GM13976 (cell line): Measurements from ENCODE around the gene RMDN2.

Experiments used
- DNase-seq: peaks from one replicate; pipeline ENCODE4 v3.0.0; 2012; ENCODE audit warnings: low spot score
- in situ Hi-C: fragments of 300-500 bp; cut with MboI; formaldehyde crosslinking; loops from one replicate; pipeline ENCODE4 v1.12.0; 2022; ENCODE audit warnings: low sequenced_read_pairs, mixed read lengths, inconsistent platforms; ENCODE audit not compliant: unreplicated experiment
- TF ChIP-seq, protein P1 (sequence below): IDR thresholded peaks from 2 replicates; pipeline ENCODE4 v1.5.1; 2012; ENCODE audit warnings: borderline replicate concordance, mild to moderate bottlenecking; ENCODE audit not compliant: insufficient read depth; ENCODE audit errors: extremely low read depth, missing control alignments, control extremely low read depth

Gene RMDN2

GRCh38 chr2:37984176-37984575 is 59.1 kb downstream of the RMDN2 start:
- in situ Hi-C loops = loop anchor here (10.0 kb wide), 1 partner anchor 291 kb away; no protein-coding TSS in a partner anchor
- TF ChIP-seq, protein P1, sequence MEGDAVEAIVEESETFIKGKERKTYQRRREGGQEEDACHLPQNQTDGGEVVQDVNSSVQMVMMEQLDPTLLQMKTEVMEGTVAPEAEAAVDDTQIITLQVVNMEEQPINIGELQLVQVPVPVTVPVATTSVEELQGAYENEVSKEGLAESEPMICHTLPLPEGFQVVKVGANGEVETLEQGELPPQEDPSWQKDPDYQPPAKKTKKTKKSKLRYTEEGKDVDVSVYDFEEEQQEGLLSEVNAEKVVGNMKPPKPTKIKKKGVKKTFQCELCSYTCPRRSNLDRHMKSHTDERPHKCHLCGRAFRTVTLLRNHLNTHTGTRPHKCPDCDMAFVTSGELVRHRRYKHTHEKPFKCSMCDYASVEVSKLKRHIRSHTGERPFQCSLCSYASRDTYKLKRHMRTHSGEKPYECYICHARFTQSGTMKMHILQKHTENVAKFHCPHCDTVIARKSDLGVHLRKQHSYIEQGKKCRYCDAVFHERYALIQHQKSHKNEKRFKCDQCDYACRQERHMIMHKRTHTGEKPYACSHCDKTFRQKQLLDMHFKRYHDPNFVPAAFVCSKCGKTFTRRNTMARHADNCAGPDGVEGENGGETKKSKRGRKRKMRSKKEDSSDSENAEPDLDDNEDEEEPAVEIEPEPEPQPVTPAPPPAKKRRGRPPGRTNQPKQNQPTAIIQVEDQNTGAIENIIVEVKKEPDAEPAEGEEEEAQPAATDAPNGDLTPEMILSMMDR = no peak
- DNase-seq = no peak

DNA sequence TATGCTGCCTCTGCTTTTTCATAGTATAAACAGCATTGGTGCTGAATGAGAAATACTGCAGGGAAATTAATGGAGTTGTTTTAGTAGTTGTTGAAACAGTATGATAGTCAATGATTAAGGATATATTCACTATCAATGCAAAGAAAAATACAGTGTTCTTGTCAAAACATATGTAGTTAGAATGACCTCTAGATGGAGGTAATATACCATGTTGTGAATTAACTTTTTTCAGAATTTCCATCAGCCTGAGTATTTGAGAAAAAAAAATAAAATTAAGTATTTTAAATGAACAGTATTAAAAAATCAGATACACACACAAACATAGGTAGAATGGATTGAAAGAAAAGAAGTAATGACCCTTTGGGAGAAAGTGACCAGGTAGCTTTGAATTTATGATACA is 59.5 kb downstream of the RMDN2 start:
- in situ Hi-C loops = loop anchor here (10.0 kb wide), 1 partner anchor 290 kb away; no protein-coding TSS in a partner anchor
- TF ChIP-seq, protein P1 = no peak
- no peak for DNase-seq

GRCh38 chr2:37985333-37985732 is 60.2 kb downstream of the RMDN2 start:
- in situ Hi-C loops = loop anchor here (10.0 kb wide), 1 partner anchor 289 kb away; no protein-coding TSS in a partner anchor
- DNase-seq = peak; percentile 12
- TF ChIP-seq, protein P1 = no peak

DNA sequence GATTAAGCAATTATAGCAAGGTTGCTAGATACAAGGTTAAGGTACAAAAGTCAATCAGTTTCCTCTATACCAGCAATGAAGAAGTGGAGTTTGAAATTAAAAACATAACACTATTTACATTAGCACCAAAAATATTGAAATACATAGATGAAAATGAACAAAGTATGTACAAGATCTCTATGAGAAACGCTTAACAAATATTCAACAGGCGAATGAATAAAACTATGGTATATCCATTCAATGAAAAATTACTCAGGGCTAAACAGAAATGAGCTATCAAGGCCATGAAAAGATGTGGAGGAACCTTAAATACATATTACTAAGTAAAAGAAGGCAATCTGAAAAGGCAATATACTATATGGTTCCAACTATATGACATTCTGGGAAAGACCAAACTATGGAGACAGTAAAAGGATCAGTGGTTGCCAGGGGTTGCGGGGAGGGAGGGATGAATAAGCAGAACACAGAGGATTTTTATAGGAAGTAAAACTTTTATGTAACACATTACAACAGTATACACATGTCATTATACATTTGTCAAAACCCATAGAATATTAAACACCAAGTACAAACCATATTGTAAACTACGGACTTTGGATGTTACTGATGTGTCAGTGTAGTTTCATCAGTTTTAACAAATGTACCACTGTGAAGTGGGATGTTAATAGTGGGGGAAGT is 62.1 kb downstream of the RMDN2 start:
- in situ Hi-C loops = loop anchor here (10.0 kb wide), 1 partner anchor 288 kb away; no protein-coding TSS in a partner anchor
- DNase-seq = no peak
- TF ChIP-seq, protein P1 = no peak

DNA sequence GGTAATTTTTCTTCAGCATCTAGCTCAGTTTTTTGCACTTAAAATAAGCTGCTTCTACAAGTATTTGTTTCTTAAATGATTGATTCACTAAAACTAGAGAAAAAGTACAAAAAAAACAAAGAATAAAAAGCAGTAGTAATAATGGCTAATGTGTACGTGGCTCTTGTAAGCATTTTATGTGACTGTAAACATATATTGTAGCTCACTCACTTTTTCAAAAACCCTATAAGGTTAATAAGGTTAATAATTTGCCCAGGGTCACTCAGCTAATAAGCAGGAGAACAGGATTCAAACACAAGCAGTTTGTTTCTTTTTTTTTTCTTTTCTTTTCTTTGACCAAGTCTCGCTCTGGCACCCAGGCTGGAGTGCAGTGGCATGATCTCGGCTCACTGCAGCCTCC is 67.5 kb downstream of the RMDN2 start:
- in situ Hi-C loops = no loop called here
- TF ChIP-seq, protein P1 = no peak
- DNase-seq = no peak

DNA sequence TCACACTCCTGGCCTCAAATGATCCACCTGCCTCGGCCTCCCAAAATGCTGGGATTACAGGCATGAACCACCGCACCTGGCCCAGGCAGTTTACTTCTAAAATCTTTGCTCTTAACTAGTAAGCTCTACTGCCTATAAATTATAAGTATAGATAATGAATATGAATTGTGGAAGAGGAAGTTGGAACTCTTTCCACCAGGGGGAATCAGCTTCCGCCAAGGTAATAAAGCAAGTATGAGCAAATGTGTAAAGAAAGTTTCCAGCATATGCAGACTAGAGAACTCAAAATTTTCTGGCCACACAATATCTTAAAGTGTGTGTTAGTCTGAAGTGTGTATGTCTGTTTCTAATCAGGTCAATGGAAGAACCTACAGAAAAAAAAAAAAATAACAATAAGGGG is 68.1 kb downstream of the RMDN2 start:
- in situ Hi-C loops = no loop called here
- DNase-seq = no peak
- TF ChIP-seq, protein P1 = no peak
